22Rv1 (cell line): ENCODE data around the gene TMEM255B.

Experiments used
- ZFX ChIP-seq: fragments of 450-650 bp; IDR thresholded peaks from 2 replicates; pipeline ENCODE4 v1.6.1; 2017; ENCODE audit warnings: antibody characterized with exemption, borderline replicate concordance
- TF ChIP-seq, protein P1 (sequence below): fragments of 450-650 bp; IDR thresholded peaks from 2 replicates; pipeline ENCODE4 v1.5.1; 2017; ENCODE audit warnings: mild to moderate bottlenecking

DNA sequence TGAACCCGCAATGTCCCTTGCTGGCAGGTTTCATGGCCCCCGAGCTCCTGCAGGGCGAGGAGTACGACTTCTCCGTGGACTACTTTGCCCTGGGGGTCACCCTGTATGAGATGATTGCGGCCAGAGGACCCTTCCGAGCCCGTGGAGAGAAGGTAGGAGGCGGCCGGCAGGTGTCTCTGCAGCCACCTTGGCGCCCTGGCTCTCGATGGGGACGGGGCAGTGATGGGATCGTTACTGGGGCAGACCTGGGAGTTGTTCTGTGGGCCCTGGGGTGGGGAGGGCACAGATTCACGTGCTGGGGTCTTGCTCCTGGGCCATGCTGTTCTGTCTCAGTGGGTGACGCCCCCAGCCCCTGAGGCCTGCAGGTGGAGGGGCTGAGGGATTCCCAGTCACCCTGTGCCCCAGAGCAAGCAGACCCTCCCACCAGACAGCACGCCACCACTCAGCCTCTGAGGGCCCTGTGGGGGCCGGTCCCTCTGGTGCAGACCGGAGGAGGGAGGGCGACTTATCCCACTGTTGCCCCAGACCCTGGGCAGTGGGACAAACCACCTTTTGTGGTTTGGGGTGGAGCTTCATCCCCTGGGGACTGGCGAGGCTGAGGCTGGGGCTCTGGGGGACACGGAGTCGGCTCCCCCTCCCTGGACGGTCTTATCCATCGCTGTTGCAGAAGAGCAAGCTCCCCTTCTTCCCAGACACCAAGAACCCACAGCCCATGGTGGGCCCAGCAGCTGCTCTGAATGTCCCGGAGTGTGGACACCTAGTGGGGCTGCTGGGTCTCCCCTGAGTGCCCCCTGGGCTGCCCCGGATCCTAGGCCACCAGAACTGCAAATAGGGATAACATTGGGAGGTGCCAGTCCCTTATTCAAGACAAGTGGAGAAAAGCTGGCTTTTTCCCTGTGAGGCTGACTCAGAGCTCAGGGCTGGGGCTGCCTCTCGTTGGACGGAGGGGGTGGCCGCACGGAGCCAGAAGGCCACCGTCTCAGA, 27.5 kb upstream of the TMEM255B start:
- TF ChIP-seq, protein P1, sequence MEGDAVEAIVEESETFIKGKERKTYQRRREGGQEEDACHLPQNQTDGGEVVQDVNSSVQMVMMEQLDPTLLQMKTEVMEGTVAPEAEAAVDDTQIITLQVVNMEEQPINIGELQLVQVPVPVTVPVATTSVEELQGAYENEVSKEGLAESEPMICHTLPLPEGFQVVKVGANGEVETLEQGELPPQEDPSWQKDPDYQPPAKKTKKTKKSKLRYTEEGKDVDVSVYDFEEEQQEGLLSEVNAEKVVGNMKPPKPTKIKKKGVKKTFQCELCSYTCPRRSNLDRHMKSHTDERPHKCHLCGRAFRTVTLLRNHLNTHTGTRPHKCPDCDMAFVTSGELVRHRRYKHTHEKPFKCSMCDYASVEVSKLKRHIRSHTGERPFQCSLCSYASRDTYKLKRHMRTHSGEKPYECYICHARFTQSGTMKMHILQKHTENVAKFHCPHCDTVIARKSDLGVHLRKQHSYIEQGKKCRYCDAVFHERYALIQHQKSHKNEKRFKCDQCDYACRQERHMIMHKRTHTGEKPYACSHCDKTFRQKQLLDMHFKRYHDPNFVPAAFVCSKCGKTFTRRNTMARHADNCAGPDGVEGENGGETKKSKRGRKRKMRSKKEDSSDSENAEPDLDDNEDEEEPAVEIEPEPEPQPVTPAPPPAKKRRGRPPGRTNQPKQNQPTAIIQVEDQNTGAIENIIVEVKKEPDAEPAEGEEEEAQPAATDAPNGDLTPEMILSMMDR = peak; percentile 39
- TF ChIP-seq ZFX = no peak
